NCI-H510A (cell line): ENCODE results near the gene PARD3B.

Source experiments
- DNase-seq: peaks from one replicate; lab custom pipeline; 2025; lab: John Stamatoyannopoulos, UW

PARD3B gene

DNA sequence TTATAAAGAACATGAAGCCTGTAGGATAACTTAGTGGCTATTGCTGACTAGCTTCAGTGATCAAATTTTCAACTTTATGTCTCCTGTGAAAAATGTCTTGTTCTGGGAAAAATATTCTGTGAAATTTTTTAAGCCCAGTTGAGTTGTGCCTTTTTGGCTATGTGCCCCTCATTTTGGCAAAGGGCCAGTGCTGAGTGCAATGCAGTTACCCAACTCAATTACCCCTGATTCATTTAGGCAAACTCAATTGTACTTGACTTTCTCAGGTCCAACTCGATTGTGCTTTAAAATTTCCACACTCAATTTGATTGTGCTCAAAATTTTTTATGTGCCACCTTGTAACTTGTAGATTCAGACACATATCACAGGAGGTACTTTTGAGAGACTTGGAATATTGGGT lies 588.3 kb downstream of the PARD3B start:
- DNase-seq = no peak

DNA sequence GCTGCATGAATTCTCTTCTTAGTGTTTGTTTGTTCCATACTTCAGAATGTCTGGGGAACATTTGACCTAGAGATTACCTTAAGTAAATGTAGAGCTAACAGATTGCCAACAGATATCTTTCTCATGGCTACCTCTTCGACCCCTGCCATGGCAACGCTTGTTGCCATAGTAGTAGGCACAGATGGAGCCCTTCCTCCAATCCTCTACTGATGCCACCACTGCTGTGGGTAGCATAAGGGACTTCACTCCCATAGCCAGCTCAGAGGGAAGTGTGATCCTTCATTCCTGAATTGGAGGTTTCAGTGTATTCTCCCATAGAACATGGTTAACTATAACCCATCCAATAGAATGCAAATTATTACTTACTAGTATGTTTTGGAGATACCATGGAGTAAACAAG lies 593.5 kb downstream of the PARD3B start:
- DNase-seq = no peak

DNA sequence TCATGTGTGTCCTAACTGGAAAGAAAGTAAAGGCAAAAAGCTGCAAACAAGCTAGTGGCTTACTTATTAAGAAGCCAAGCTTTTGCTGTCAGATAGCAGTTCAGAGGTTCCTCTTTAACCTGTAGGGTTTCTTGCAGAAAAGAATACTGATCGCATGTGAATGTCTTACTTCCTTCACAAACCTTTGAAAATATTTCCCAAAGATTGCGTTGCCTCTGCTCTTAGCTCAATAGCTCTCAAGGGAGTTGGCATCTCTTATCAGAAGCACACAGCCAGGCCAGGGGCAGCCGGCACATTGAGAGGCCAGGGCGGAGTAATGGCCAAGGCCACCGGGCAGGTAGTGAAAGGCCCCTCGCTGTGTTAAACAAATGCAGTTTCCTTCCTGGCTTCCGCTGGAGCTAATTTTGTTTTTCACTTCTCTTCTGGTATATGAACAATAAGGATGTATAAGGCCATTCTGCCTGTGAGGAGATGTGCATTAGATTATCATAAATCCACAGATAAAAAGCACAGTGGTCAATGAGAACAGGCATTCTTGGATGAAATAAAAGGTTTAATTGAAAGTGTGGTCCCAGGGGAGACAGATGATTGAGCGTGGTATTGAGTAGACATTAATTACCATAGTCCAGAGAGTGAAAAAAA lies 594.7 kb downstream of the PARD3B start:
- DNase-seq = no peak

DNA sequence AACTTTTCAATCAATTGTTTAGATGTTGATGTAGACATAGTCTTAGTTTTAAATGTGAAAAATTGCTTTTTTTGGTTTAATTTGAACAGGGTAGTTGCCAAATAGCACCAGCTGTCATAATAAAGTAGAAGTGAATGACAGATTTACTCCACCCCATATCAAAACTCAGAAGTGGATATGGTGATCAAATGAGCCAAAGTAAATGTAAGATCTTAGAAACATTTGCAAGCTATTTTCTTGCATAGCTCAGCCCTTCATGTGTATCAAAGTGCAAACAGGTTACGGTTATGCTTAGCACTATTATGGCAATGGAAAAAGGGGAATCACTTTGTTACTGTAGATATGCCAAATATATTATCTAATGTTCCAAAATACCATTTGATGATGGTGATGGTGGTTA lies 596.1 kb downstream of the PARD3B start:
- no peak for DNase-seq

DNA sequence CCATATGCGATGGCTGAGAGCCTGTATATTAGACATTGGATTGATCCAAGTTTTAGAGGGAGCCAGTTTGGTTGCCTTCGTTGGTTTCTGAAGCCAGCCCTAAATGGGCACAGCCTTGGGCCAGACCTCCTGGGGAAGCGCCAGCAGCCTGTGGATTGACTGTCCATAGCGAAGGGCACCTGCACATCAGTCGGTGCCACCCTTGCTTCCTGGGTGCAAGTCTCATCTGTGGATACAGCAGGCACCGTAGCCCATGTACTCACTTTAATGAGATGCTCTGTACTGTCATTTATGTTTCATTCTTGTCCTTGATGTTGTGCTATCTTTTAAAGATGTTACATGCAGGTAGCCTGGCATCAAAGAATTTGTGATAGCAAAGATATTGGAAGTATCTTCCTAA lies 600.6 kb downstream of the PARD3B start:
- DNase-seq = no peak

DNA sequence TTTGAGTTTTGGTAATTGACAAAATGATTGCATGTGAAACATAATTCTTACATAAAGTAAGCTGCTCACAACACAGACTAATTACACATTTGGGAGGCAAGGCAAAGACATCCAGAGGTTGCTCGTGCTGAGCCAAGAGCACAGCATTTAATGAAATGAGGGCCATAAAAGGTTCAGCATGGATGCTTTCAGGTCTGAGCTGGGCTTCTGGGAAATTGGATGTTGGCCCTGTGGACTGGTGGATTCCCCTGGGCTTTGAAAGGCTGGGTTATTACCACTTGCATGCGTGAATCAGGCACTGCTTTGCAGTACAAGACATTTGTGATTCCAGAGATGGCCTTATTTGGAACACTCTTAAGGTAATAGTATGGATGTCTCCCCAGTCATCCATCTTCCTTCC lies 603.5 kb downstream of the PARD3B start:
- no peak for DNase-seq

DNA sequence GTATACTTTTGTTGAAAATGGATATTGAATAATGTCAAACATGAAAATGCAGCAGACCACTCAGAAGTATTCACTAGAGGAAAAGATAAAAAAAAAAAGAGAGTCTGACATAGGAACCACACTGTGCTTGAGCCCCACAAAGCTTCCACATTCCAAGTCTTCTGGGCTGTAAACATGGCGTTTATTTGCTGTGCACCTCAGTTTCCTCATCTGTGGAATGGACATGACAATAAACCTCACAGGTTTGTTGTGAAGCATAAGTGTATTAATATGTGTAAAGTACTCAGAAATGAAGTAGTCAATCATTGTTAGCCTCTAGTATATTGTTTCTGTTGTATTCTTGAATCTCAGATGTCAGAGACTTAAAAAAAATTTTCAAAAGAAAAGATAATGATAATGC lies 611.2 kb downstream of the PARD3B start:
- DNase-seq = no peak

DNA sequence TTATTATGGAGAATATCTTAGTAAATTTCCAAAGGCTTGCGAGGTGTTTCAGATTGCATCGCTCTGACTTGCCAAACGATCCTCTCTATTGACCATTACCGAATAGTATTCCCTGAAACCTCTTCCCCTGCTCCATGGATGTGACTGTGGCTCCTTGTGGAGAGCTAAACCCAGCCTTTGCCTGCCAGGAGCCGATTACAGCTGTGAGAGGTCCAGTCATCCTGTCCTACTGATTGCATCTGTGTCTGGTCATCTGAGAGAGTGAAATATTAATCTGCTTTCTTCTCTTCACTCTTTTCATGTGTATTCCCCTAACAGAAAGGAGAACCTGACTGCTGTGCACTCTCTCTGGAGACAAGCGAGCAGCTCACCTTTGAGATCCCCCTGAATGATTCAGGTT lies 613.1 kb downstream of the PARD3B start:
- no peak for DNase-seq

DNA sequence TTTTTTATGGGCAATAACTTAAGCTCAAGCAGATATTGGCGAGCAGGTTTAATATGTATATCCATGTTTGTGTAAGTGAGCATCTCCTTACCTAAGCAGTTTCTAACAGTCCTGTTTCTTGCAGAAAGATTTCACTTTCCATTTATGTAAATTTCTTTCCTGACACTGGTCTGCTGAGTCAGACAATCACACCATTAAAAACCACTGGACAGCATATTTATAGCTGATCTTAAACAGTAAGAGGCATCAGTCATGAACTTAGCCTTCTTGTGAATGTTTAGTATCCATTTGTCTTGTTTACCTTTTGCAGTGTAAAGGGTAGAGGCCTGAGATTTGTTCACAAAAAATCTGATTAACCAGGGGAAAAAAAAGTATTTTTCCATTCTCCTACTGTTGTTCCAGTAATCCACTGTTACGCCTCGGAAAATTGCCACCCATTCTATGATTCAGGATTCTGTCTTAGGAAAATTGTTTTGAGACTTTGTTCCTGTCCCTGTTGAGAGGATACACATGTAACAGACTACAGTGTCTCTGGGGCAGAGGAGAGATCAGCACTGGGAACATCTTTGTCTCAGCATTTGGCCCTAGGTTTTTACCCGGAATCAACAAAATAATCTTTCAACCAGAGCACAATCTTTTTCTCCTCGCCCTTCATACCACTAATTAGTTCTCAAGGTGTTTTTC lies 616.0 kb downstream of the PARD3B start:
- no peak for DNase-seq

DNA sequence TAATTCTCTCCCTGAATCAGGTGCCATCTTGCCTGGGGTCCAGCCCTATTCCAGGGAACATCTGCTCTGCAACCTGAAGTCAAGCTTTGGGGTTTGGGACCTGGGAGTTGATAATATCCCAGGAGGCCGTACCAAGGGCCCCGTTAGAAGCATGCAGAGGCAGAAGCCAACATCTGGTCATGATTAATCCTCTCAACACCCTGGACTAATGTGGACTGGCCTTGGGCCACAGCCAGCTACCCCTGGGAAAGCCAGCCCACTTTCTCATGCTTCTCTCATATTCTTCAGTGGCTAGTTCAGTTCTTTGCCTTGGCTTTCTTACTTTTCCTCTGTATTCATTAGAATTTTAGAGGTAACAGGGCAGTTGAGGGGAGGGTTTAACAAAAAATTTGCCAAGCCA lies 621.5 kb downstream of the PARD3B start:
- DNase-seq = no peak

DNA sequence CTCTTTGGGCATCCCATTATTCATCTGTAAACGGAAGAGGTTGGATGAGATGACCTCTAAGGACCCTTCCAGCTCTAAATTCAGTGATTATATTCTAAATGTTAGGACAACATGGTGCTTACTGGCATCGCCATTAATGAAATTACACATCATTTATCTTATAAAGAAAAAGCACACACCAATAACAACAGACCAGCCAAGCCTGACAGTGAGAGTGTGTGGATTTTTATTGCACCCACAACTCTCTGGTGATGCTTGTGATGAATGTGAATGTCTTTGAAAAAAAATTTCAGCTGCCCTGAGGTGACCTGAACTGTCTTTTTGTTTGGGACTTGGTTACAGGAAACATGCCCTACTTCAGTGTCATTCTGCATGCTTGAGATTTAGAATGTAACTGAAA lies 623.7 kb downstream of the PARD3B start:
- no peak for DNase-seq

DNA sequence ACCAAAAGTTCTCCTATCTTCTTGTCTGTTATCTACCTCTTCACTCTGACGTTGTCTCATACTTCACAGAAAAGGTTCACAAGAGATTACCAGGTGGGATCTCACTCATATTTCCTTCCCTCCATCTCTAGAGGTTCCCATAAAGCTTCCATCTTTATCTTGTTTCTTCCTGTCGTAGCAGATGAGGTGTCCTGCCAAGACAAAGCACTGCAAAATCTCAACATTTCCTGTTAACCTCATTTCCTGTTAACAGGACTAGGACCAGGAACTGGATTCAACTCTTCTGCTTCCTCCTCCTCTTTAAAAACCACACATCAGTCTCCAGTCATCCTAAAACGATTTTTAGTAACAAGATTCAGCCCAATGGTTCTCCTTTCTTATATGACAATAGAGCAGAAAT lies 624.2 kb downstream of the PARD3B start:
- no peak for DNase-seq

DNA sequence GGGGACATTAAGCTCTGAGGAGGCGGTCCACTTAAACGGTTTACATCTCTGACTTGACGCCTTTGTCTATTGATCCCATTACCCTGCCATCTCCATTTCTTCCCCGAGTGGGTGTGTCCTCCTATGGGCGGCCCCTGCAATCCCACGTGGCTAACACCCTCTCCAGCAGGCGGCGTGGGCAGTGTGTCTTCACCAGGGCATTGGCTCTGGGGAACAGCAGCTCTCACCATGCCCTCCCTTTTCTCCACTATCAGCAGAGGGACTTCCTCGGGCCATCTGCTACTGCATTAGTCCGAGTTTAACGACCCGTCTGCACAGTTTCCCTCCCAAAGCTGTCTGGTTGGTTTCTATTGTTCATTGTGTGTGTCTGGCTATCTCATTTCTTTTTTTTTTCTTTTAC lies 625.1 kb downstream of the PARD3B start:
- no peak for DNase-seq

DNA sequence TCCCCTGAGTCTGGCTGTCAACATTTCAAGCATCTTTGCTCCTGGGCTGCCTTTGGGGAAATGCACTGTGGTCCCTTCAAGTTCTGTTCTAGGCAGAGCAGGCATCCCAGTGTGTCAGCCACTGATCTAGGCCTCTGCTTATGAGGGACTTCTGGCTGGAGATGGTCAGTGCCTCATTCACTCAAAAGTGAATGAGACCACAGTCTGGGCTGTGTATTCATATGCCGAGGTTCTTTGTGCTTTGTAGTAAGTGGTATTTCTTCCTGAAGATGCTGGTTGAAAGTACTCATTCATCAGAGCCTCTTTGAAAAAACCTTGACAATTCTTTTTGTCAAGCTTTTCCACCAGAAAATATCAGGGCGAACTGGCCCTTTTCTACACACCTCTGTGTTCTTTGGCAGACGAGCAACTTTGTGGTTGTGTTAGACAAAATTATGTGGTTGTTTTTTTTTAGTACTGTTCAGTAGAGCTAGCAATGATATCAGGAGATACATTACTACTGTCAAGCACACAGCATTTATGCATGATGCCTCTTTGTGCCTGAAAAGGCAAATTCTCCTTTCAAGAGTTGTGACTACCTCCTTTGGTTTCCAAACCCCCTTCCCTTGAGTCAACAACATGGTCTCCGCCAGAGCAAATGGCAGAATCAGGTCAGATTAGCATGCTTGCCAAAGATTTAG lies 626.1 kb downstream of the PARD3B start:
- no peak for DNase-seq

DNA sequence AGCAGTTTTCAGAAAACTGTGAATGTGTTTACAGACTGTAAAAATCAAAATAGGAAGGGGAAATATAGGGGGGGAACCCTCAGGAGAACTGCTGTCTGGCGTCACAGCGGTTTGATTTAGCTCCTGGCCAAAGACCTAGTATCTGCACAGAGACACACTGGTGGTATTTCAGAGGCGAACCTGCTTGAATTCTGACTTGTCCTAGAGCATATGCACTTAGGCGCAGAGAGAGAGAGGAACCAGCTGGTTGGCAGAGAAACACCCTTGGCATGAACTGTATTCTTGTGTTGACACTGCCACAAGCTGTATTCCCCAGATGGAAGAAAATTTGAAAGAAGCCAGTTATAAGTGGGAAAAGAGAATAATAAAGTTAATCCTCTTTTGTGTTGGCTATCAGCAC lies 630.6 kb downstream of the PARD3B start:
- DNase-seq = no peak

DNA sequence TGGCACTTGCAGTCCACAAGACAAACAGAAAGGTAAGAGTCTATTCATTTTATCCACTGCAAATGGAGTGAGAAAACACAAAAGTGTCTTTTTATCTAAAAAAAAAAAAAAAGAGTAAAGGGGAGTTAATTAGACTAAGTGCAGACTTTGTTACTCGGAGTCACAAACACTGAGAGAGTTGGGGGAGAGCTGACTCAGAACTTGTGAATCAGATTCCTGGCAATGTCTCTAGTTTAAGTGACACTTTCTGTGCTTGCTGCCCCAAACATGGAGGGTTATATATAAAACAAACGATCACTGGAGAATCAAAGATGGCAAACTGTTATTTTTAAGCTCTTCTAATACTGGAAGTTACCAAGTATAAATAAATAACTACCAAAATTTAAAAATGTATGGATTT lies 631.3 kb downstream of the PARD3B start:
- DNase-seq = no peak

DNA sequence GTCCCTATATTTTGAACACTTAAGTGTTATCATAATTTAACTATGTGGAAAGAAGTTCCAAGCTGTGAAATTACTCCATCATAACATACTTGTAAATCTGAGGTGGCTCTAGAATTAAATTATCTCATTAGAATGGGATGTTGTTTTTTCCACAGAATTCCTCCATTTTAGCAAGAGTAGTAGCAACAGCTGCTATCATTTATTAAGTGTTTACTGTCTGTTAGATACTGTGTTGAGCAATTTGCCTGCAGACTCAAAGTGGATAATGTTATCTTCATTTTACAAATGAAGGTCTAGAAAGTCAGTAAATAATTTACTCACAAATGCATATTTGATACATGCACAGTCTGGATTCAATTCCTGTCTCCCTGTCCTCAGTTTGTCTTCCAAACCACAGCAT lies 632.3 kb downstream of the PARD3B start:
- DNase-seq = no peak

DNA sequence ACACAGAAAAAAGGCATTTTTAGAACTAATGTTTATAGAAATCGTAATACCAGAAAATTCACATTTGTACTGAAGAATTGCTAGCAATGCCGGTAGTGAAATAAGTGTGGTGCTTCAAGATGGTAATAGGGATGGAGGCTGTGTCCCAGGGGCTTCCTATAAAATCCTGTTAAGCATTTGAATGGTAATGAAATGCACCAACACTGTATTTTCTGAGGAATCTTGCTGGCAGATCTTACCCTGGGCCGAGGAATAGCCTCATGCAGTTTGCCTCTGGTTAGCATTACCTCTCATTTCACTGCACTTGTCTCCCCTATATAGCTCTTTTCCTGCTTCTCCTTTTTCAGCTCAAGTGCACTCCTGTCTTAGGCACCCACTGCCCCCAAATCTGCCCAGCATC lies 635.5 kb downstream of the PARD3B start:
- no peak for DNase-seq

DNA sequence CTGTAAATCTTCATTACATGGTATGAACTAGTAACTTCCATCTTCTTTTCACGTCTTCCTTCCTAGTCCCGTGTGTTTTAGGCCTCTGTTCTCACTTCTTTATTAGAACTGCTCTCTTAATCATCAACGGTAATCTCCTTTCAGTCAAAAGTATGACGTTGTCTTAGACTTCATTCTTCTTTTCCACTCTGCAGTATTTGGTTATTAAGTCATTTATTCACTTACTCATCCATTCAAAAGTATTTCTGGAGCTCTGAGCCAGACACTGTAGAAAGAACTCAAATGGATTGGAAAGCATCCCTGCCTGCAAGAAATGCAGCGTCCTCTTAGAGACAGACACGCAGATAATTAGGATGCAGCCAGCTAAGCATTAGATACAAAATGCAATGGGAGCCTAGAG lies 642.5 kb downstream of the PARD3B start:
- no peak for DNase-seq

DNA sequence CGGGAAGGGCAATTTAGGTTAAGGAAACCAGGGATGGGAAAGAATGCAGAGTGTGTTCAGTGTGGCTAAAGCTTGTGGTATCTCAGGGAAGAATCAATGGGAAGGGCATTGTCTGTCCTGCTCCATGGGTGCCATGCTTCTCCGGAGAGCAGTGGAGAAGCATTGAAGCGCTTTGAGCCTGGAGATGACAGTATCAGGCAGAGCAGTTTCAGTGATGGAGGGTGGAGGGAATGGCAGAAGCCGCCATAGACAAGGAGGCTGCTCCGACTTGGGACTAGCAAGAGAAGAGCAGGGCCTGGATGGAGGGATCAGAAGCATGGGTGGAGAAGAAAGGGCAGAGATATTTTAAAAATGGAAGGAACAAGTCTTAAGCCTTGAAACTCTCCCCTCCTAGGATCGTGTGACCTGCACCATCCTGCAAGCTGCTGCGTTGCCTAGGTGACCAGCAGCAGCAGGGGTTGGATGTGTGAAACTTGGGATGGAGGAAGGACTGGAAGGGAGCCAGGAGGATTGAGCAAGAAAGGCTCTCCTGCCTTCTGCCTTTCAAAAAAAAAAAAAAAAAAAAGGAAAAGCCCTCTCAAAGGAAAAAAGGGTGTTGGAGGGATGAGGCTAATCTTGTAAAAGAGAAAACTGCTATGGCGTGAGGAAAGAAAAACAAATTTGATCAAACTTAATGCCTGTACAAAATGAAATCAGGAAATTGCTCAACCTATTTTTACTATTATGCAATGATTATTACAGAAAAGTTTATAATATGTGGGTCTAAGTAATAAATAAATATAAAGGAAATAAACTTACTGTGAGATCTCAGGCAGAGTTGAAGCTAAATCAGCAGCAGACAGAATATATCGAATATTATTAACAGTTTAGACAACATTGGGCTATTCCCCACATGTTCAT lies 643.2 kb downstream of the PARD3B start:
- no peak for DNase-seq

DNA sequence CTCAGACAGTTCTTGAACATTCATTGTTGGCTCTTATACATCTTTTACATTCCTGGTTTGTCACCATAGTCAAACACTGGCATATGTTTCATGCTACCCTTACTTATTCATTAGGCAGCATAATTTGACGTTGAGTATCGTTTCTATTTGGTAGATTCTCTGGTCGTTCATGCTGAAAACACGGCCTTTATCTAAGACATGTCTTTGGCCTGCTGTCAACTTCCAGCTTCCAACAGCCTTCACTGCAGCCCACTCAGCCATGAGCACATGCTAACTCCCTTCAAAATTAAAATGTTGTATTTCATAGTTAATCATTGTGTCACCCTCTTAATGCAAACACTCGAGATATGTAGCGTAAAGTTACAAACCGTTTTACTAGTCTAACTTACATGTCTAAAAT lies 644.0 kb downstream of the PARD3B start:
- no peak for DNase-seq

DNA sequence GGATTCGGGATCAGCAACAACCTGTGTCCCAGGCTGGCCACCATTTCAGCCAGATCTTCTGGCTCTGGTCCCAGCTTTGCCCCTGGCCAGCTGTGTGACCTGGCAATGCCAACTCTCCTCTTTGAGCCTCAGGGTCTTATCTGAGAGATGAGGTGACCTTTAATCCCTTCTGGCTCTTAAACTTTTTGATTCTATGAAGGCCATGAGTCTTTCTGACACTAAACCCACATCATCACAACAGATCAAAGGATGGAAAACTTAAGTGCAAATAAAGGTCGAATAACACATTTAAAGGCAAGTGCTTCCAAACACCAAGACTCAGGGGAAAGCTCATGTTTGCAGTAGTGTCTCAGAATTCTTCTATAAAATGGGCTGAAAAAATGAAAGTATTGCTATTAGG lies 645.3 kb downstream of the PARD3B start:
- DNase-seq = no peak
